NK-92 treated with Interleukin-12 subunit alpha and Interleukin-12 subunit beta, amount 100 ng/mL, for 24 hours (cell line): ENCODE data around the gene DOK6.

Experiments used
- DNase-seq: peaks from one replicate; lab custom pipeline; 2025; lab: John Stamatoyannopoulos, UW

DOK6 gene

DNA sequence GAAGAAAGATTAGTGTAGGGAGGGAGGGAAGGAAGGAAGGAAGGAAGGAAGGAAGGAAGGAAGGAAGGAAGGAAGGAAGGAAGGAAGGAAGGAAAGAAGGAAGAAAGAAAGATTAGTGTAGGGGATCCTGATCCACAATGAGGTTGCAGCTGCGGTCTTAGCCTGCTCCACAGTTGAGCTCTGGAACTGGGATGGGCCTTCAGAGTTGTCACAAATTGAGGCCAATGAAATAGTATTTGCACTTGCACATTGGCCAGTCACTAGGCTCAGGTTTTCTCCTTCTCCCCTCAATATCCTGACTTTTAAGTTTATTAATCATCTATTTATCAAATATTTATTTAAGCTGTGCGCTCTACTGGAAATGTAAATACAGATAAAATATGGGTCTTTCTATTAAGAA, 34.3 kb downstream of the DOK6 start:
- no peak for DNase-seq

DNA sequence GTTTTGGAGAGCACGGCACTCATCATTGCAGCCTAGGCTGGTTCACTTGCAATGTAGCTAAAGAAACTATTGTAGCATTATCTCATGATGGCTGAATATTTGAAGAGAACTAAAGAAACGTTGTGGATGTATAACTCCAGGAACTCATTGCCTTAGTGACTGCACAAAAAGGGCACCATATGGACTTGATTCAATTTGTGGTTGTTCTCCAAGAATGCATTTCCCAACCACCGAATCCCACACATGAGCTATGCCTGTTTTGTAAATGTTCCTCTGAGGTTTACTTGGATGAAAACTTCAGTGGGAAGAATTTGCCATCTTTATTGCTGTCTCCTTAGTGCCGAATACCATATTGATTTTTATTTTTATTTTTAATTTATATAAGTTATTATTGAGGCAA, 43.5 kb downstream of the DOK6 start:
- no peak for DNase-seq

DNA sequence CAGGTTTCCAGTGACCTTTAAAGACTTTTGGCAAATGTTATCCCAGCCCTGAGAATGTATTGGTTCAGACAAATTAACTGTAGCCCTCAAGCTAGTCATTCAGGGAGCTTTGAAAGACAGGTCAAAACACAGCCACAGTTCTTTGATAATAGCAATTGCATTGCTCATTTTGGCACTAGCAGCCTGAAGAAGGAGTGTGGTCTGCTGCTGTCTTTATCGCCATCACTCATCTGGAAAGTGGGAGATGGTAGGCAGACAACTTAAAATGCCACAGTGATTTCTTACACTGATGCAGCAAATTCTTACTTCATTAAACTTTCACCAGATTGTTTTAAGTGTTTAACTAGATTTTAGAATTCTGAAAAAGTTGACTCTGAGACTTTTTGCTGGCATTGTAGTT, 47.2 kb downstream of the DOK6 start:
- DNase-seq, result no peak

DNA sequence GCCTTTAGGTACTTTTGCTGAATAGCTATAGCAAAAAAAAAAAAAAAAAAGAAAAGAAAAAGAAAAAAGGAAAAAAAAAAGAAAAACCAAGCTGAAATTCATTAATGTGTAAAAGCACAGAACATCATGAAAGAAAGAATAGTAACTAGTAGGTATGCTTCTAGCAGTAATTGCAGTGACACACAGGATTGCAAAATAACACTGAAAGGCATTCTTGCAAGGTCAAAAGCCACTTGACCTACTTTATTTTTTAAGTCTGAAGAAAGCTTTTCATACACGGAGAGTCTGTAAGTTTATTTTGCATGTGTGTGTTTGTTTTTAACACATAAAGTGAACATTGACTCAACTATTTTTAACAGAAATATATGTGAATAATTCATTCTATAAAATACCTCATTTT, 54.4 kb downstream of the DOK6 start:
- DNase-seq, result no peak

DNA sequence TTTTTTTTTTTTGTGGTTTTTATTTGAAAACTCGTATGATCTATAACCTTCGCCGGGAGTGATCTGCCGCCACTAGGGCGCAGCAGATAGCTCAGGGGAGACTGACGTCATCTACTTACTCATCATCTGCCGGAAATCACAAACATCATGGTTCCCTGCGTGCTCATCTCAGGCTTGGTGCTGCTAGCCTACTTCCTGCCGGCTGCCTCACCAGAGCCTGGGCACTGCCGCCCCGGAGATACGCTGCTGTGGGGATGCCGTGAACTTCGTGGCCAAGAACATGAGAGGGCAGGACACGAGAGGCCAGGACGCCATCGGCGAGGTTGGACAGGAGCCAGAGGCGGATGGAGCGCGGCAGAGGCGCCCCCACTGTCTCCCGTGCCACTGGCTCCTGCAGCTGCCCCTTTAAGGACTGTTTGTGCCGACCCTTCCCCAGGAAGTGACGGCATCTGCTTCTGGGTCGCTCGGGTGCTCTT, 68.8 kb downstream of the DOK6 start:
- no peak for DNase-seq

DNA sequence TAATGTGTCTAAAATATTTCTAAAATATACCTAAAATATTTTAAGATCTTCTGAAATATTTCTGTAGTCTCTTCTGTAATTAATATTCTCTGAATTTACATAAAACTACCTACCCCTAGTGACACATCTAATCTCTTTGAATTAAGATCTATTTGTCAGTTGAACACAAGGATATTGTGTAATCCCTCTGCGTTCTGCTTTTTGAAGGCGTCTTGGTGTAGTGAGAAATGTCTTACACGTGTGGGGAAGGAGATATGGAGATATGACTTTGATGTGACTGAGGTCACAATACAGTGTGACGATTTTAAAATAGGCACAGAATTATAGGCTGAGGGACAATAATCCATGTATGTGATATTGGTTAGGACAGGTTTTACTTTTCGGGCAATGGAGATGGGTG, 79.8 kb downstream of the DOK6 start:
- no peak for DNase-seq

DNA sequence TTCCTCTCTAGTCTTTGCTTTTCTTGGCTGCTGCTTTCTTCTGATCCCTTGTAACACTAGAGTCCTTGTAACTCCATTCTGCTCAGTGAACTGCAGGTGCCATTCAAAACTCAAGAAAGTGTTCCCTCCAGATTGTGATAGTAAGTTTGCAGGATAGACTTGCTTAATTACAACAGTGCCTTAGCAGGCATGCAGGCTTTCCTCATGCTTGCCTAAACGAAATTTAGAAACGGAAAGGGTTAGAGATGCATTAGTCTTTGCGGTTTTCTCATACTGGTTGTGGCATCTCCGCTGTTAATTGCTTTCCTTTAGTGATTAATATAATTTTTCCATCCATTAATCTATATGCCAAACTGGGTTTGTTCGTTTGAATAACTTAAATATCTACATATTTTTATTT, 82.9 kb downstream of the DOK6 start:
- DNase-seq, result no peak

DNA sequence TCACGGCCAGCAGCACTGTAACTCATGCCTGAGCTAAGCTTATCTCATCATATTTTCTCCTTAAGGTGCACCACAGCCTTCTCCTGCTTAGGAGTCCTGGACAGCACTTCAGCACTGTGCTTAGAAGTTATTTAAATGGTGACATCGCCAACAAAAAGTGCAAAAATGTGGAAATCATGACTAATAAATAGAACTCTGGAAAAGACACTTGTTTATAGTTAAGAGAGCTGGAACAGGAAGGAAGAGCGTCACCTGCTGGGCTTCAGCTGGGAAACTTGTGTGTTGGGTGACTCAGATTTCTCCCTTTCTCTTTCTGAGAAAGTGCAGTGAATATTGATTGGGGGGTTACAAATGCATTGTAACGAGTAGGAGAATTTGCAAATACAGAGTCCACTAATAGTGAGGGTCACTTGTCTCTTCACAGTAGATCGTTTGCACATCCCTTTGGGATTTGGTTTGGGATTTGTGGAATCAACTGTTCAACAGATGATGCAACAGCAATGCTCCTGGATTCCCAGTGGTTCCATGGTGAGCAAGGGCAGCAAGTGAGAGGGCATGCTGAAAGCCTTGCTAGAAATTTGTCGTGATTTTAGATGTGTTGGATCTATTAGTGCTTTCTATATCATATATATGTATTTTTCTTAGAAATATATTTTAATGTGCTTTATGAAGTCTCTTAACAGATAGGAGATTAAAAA, 84.2 kb downstream of the DOK6 start:
- DNase-seq, result no peak

DNA sequence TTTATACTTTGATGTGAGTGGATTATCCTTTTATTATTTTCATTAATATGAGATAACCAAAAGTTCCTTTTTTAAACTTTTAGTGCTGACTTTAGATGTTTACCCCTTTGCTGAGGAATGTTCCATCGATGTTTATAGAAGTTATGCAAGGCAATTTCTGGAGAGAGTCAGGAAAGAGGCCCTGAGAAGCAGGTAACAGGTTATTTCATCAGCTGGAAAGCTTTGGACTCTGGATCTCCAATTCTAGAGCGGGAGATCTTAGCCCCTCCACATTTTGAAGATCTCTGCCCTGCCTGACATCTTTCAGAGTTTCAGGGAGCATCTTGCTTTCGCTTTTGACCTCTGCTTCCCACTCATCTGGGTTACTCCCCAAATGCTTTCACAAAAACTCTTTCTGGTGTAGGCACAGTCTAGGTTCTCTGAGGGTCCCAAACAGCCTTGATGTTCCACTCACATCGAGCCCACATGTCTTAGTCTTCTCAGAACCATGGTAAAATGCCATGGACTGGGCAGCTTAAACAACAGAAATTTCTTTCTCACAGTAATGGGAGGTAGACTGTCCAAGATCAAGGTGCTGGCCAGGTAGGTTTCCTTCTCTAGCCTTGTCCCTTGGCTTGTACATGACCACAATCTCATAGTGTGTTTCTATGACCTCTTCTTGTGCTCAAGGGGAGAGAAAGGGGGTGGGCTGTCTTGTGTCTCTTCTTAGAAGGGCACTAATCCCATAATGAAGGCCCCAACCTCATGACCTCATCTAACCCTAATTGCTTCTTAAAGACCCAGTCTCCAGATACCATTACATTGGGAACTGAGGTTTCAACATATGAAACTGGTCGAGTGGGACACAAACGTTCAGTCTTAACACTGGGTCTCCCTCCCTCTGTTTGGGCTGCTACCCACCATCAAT, 87.1 kb downstream of the DOK6 start:
- no peak for DNase-seq

DNA sequence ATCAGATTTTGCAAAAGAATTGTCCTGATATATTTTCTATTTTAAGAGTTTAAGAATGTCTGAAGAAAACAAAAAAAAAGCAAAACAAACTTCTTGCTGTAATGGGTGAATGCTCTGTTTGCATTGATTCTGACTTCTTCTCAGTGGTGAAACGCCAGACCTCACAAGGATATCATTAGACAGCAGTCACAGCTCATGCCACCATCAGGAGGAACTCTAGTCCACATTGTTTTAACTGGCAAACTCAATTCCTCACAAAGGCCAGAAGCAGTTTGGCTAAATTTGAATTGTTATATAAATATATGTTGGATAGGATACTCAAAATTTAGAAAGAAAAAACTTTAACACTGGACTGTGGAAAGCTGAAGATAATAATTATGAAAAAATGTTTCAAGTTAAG, 89.4 kb downstream of the DOK6 start:
- no peak for DNase-seq

DNA sequence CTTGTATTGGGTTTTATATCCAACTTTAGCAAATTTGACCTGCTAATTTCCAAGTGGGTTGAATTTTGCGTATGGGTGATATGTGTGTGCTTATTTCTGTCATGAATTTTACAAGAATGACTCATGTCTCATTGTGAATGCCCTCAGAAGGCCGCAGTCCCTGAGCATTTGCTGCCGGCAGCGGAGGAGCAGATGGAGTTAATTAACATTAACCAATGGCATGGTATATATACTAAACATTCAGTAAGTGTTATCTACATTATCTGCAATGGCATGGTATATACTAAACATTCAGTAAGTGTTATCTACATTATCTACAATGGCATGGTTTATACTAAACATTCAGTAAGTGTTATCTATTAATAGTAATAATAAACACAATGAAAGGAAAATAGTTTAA, 90.1 kb downstream of the DOK6 start:
- no peak for DNase-seq

DNA sequence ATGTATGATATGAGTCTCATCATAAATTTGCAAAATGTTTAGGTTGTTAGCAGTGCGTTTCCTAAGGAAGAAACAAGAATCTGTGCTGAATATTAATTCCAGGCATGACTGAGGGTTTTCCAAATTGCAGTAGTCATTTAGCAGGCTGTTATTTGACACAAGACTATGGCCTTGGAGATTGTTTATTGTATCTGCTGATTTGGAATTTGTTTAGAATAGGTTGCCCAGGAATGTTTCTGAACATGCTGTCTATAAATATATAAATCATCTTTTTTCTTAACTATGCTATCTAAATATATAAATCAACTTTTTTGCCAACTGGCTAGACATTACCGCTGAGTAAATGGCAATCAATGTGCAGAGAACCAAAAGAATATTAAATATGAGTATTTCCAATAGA, 90.9 kb downstream of the DOK6 start:
- no peak for DNase-seq

DNA sequence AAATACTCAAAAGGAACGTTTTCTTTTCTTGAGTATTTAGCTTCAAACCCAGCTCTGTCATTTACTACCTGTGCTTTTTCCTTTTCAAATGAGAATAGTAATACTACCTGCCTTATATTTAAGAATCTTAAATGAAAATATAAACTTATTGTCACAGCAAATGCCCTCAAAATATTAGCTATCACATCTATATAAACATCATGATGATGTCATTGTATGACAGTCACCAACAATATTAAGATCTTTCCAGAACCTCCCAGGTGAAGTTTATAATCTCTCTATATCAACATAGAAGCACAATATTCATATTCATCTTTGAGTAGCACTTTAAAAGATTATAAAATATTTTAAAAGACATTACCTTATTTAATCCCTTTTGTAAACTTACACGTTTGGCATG, 92.2 kb downstream of the DOK6 start:
- DNase-seq, result no peak

DNA sequence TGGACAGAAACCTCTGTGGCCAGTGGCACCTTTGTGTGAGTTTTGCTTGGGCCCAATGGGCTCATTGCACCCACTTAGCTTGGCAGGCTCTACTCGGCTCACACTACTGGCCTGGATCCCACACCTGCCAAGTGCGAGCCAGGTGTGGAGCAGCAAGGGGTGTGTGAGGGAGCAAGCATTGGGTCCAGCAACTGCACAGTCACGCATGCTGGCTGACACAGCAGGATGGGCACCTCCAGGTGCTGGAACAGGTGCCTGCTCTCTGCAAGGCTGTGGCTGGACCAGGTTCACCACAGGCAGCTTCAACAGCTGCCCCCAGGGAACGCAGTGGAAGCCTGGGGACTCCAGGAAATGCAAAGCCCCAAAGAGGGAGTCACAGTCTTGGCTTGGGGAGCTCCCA, 94.2 kb downstream of the DOK6 start:
- no peak for DNase-seq

DNA sequence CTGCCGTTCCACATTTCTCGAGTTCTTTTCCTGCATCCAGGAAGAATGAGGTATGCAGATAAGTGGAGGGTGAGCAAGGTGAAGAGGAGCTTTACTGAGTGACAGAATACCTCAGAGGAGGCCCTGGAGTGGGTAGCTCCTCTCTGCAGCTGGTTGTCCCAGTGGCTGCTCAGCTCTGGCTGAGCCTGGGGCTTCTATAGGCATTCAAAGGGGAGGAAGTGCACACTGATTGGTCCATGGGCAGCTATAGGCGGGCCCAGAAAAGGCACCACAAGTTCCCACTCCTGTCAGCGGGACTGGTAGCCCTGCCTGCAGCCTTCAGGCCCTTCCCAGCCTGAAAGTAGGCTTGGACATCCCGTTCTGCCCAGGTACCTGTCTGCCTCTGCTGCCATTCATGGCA, 94.7 kb downstream of the DOK6 start:
- DNase-seq, result no peak

DNA sequence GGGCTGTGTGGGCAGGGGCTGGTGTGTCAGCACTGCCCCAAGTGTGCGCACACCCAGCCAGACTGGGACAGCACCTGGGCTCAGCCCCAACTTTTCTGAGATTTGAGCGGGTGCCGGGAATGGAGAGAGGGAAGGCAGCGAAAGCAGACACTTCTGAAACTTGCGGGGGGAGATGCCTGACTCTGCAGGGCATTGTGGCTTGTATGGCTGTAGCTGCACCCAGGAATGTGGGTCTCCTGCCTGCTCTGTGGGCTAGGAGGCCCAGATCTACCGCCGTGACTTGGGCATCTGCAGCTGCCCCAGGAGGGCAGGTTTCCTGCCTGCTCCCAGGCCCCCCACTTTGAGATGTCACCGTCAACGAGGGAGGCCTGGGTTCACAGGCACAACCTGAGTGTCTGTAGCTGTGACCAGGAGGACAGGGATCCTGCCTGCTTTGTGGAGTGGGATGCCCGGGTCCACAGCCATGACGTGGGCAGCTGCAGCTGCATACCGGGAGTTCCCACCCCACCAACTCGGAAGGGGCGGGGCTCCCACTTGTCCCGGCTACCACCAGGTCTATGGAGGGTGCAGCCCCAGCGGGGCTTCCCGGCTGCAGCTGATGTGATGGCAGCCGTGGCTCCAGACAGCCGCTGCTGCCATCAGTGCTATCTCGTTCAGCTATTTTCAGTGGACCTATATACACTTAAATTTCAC, 95.3 kb downstream of the DOK6 start:
- no peak for DNase-seq

DNA sequence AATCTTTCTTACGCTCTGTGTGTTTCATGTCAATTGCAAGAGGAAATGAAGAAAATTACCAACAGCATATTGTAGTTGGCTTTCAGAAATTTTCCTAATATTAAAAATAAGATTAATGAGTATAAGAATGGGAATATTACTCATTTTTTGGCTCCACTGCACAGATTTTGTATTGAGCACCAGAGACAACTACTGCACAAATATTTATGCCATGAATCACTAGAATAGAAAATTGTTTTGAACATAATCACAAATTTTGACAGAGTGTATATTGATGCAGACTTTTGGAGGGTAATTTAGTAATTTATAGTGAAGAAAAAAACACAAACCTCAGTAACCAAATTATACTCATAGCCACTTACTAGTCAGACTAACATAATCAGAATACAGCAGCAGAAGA, 118.3 kb downstream of the DOK6 start:
- no peak for DNase-seq

DNA sequence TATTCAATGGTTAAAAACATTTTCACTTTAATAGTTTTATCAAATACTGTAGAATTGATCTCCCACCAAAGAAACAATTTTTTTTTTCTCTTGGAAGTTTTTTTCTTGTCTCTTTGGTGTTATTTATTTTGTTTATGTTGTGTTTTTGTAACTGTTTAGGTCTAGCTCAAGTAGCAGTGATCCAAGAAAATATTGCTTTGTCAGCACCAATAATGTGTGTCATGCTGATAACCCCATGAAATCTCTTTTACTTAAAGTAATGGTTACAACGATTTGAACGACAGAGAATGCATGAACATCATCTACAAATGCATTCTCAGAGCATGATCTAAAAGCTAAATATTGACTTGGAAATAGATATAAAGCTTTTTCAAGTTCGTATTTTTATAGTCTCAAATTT, 122.9 kb downstream of the DOK6 start:
- no peak for DNase-seq

DNA sequence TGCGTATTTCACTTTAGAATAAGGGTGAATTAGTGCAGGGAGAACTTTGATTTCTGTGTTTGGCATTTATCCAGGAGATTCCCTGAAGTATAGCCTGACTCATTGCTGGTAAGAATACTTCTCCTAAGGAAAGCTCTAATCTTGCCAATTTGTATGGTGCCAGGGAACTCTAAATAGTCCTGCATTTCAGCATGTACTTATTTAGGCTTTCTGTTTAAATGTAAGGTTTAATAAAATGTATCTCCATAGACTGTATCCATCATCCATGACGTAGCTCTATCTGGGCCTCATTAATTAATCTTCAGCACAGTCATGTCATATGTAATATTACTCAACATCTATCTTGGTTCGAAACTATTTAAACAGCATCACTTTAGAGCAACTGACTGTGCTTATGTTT, 127.7 kb downstream of the DOK6 start:
- no peak for DNase-seq

DNA sequence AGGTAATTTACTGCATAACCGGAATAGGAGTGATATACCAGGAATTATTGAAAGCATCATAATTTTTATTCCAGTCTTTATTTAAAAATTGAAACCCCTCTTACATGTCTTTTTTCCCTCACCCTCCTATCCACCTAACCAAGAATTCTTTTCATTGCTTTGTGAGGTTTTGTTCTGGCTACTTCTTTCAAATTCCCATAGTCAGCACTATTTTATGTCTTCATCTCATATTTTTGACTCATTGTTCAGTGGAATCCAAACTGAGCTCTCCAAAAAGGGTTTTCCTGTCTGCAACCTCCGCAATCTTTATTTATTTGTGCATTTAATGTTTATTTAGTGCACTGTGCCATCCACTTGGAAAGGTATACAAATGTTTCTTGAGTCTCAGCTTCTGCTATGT, 128.5 kb downstream of the DOK6 start:
- no peak for DNase-seq

DNA sequence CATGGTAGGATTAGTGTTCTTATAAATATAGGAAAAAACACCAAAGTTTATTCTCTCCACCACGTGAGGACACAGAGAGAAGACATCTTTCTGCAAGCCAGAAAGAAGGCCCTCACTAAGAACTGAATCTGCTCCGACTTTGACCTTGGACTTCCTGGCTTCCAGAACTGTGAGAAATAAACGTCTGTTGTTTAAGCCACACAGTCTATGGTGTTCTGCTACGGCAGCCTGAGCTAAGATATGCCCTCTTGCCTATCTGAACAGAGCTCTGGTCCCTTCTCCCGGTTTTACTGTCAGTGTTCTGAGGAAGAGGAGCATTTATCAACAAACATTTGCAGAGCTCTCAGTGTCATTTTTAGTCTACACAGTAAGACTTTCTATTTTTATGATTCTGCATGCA, 131.3 kb downstream of the DOK6 start:
- no peak for DNase-seq

DNA sequence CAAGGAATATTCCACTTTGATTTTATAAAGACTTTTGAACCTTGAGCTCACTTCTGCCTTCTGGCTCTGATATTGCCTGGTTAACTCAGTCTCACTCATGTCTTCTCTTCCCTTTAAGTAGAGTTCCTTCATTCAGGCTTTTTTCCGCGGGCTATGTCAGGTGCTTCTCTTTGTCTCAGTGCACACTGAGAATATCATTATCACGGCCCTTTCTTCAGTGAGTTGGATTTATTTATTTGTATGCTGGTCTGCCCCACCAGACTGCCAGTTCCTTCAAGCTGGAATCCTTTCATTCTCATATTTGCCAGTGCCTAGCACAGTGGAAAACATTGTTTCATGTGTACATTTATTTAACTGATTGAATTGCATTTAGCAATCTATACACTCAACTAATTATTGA, 136.5 kb downstream of the DOK6 start:
- DNase-seq, result no peak

DNA sequence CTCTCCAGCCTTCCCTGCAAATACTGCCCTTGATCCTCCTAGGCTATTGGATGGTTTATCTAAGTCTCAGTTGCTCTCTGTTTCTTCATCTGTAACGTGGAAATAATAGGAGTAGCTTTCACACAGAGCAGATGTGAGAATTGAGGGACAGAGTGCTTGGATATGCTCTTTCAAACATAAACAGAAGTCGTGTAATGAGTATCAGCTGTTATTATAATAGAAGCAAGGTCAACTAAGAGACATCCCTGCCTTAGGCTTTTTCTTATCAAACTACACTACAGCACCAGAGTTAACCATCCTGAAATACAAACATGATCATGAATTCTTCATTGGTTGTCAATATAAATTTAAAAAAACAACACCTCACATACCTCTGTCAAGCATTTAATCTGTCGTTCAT, 138.2 kb downstream of the DOK6 start:
- DNase-seq, result no peak
